A673 (cell line): ENCODE data around the gene STAB1.

Experiments used
- EZH2 ChIP-seq: fragments of 200-600 bp; sonication (generic); IDR thresholded peaks from 2 replicates; pipeline ENCODE4 v1.6.1; 2017; ENCODE audit warnings: borderline replicate concordance, low read depth, mild to moderate bottlenecking, mixed read lengths, antibody characterized with exemption, low read length; ENCODE audit not compliant: poor library complexity, severe bottlenecking
- TF ChIP-seq, protein P1 (sequence below): fragments of 300-800, 200-600 bp; sonication (generic); conservative IDR thresholded peaks from 2 replicates; pipeline ENCODE4 v1.5.1; 2017; ENCODE audit warnings: low read depth, mild to moderate bottlenecking, antibody characterized with exemption, low read length, moderate library complexity, mixed read lengths

DNA sequence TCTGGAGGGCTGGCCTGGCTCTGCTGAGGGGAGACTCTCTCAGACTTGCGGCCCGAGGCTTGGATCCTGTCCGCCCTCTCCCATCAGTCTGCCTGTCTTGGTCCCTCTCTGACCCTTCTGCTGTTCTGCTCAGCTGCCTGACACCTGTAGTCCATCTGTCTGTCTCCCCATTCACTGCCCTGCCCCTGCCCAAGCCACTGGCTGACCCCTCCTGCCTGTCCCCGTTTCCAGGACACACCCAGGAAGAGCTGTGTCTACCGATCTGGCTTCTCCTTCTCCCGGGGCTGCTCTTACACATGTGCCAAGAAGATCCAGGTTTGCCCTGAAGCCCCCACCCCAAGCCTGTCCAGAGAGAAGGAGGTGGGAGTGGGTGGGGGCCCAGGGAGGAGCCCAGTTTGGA is 20.1 kb downstream of the STAB1 start:
- TF ChIP-seq, protein P1, sequence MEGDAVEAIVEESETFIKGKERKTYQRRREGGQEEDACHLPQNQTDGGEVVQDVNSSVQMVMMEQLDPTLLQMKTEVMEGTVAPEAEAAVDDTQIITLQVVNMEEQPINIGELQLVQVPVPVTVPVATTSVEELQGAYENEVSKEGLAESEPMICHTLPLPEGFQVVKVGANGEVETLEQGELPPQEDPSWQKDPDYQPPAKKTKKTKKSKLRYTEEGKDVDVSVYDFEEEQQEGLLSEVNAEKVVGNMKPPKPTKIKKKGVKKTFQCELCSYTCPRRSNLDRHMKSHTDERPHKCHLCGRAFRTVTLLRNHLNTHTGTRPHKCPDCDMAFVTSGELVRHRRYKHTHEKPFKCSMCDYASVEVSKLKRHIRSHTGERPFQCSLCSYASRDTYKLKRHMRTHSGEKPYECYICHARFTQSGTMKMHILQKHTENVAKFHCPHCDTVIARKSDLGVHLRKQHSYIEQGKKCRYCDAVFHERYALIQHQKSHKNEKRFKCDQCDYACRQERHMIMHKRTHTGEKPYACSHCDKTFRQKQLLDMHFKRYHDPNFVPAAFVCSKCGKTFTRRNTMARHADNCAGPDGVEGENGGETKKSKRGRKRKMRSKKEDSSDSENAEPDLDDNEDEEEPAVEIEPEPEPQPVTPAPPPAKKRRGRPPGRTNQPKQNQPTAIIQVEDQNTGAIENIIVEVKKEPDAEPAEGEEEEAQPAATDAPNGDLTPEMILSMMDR, result no peak
- no peak for TF ChIP-seq EZH2
